Measurements from ENCODE around the gene IMPA2.
"Not testable (repeated sequence)": the region's sequence is repeated elsewhere in the genome, so short reads cannot be mapped to it uniquely, and the experiment has no call there.

IMPA2 gene

GRCh38 chr18:12068950-12069320 lies 87.6 kb downstream of the IMPA2 start:
- no peak for DNase-seq (ENCODE audit: low read depth in 3 of 3, low spot score in 1 of 3)

- not testable (repeated sequence) for DNase-seq (ENCODE audit: low read depth in 3 of 3, low spot score in 1 of 3)
These were observed 89.8 kb downstream of the IMPA2 start for GRCh38 chr18:12071066-12071465.

- no peak for DNase-seq (ENCODE audit: low read depth in 3 of 3, low spot score in 1 of 3)
These were observed 91.7 kb downstream of the IMPA2 start for GRCh38 chr18:12072996-12073395.

- DNase-seq (ENCODE audit: low read depth in 3 of 3, low spot score in 1 of 3), result no peak
These were observed 93.4 kb downstream of the IMPA2 start for GRCh38 chr18:12074736-12075135.

GRCh38 chr18:12076424-12077140 lies 95.3 kb downstream of the IMPA2 start:
- no peak for DNase-seq (ENCODE audit: low read depth in 3 of 3, low spot score in 1 of 3)

GRCh38 chr18:12077994-12078393 lies 96.7 kb downstream of the IMPA2 start:
- not testable (repeated sequence) for DNase-seq (ENCODE audit: low read depth in 3 of 3, low spot score in 1 of 3)

- DNase-seq (ENCODE audit: low read depth in 3 of 3, low spot score in 1 of 3), result no peak
These were observed 98.4 kb downstream of the IMPA2 start for GRCh38 chr18:12079491-12080237.
